ENCODE results near the gene ANXA4. TPM values are rescaled to one million over a fixed set of nuclear protein-coding genes. Genes with fewer than 3 reads are reported as not detected.
"Not testable (repeated sequence)": the region's sequence is repeated elsewhere in the genome, so short reads cannot be mapped to it uniquely, and the experiment has no call there.

ANXA4 gene
- total RNA-seq, 1 donor from 2014 or later, result 15.0 TPM

DNA sequence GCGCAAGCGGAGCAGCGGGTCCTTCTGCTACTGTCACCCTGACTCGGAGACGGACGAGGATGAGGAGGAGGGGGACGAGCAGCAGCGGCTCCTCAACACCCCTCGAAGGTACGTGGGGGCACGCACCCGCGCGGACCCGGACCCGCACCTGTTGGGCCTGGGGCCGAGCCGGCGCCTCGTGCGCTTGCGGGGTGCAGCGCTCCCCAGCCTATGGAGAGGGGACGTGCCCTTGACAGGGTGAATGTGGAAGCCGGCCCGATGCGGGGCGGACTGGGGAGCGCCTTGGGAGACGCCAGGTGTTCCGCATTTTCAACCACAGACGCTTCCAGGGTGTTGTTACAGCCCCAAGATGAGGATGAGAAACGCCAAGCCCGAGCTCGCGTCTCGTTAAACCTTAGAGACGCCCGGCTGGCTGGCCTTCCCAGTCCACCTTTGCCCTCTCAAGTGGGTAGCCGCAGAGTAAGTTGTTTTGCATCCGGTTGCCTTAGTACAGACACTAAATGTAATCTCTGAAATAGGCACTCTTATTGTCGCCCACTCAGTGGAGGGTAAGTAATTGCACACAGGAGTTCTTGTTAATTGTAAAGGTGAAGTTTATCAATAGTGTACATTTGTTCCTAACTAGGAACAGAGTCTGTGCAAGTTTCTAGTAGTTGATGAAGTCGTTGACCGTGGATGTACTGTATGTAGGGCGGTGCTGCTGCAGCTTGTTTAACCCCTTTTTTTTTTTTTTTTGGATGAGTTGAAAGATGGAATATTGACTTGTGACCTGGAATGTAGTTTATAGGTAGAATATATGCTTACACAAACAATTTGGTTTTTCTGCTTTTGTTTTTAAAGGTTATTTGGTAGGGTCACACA lies 88.3 kb downstream of the ANXA4 start:
- Histone ChIP-seq H3K4me3 (ENCODE audit: low read depth, low read length) (peak overlapping the region; percentile 97), H3K36me3 (ENCODE audit: control insufficient read depth, insufficient read depth, low read length) (no peaks in the 10 kb centered on the region), H3K27me3 (ENCODE audit: control insufficient read depth, insufficient read depth, low read length) (no peaks in the 10 kb centered on the region)
- TF ChIP-seq, protein P1, sequence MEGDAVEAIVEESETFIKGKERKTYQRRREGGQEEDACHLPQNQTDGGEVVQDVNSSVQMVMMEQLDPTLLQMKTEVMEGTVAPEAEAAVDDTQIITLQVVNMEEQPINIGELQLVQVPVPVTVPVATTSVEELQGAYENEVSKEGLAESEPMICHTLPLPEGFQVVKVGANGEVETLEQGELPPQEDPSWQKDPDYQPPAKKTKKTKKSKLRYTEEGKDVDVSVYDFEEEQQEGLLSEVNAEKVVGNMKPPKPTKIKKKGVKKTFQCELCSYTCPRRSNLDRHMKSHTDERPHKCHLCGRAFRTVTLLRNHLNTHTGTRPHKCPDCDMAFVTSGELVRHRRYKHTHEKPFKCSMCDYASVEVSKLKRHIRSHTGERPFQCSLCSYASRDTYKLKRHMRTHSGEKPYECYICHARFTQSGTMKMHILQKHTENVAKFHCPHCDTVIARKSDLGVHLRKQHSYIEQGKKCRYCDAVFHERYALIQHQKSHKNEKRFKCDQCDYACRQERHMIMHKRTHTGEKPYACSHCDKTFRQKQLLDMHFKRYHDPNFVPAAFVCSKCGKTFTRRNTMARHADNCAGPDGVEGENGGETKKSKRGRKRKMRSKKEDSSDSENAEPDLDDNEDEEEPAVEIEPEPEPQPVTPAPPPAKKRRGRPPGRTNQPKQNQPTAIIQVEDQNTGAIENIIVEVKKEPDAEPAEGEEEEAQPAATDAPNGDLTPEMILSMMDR (IDR thresholded peaks at IDR 0.05; ENCODE audit: insufficient read depth, low read length, severe bottlenecking), result no peak
- DNase-seq (ENCODE audit: low read depth), result peak; percentile 15
- no peak for FAIRE-seq

DNA sequence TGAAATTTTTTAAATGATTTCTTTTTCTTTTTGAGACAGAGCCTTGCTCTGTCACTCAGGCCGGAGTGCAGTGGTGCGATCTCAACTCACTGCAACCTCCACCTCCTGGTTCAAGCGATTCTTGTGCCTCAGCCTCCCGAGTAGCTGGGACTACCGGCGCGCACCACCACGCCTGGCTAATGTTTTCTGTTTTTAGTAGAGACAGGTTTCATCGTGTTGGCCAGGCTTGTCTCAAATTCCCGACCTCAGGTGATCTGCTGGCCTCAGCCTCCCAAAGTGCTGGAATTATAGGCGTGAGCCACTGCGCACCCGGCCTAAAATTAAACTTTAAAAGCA lies 88.9 kb downstream of the ANXA4 start:
- FAIRE-seq; DNase-seq (ENCODE audit: low read depth); H3K27me3 ChIP-seq (ENCODE audit: control insufficient read depth, insufficient read depth, low read length); H3K36me3 ChIP-seq (ENCODE audit: control insufficient read depth, insufficient read depth, low read length): not testable (repeated sequence)
- peak overlapping the region; percentile 5 for H3K4me3 ChIP-seq (ENCODE audit: low read depth, low read length)

DNA sequence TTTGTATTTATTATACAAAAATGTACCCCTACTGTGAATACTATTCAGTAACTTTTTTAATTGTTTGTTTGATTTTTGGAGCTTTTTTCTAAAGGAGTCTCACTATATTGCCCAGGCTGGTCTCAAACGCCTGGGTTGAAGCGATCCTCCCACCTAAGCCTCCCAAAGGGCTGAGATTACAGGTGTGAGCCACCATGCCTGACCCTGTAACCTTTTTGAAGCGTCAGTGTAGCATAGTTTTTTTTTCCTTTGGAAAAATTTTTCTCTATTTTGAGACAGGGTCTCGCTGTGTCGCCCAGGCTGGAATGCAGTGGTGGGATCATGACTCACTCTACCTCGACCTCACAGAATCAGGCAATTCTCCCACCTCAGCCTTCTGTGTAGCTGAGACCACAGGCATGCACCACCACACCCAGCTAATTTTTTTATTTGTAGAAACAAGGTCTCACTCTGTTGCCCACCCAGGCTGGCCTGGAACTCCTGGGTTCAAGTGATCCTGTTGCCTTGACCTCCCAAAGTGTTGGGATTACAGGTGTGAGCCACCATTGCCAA lies 89.5 kb downstream of the ANXA4 start:
- Histone ChIP-seq H3K4me3 (ENCODE audit: low read depth, low read length) (no peak overlapping the region), H3K27me3 (ENCODE audit: control insufficient read depth, insufficient read depth, low read length) (no peaks in the 10 kb centered on the region), H3K36me3 (ENCODE audit: control insufficient read depth, insufficient read depth, low read length) (no peaks in the 10 kb centered on the region)
- DNase-seq (ENCODE audit: low read depth) (no peak), FAIRE-seq (no peak)
- TF ChIP-seq, protein P1 (IDR thresholded peaks at IDR 0.05; ENCODE audit: insufficient read depth, low read length, severe bottlenecking), result no peak

DNA sequence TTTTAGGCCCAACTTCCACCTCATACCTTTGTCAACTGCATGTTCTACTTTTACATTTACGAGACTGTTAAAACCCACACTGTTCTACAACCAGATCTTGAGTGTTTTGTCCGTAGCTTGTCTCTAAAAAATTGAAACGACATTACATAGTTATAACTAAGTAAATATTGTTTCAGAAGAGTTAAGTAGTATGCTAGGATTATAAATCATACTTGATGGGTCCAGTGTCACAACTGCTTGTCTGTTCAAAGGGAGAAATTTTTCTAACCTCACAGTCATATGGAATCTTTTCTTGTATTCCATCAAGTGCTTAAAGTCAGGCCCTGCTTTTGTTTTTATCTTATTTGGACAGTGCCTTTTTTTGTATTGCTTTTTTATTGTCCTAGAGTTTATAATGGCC lies 91.8 kb downstream of the ANXA4 start:
- Histone ChIP-seq H3K36me3 (ENCODE audit: control insufficient read depth, insufficient read depth, low read length) (no peaks in the 10 kb centered on the region), H3K4me3 (ENCODE audit: low read depth, low read length) (no peak overlapping the region), H3K27me3 (ENCODE audit: control insufficient read depth, insufficient read depth, low read length) (no peaks in the 10 kb centered on the region)
- FAIRE-seq, result no peak
- no peak for DNase-seq (ENCODE audit: low read depth)
- TF ChIP-seq, protein P1 (IDR thresholded peaks at IDR 0.05; ENCODE audit: insufficient read depth, low read length, severe bottlenecking), result no peak

DNA sequence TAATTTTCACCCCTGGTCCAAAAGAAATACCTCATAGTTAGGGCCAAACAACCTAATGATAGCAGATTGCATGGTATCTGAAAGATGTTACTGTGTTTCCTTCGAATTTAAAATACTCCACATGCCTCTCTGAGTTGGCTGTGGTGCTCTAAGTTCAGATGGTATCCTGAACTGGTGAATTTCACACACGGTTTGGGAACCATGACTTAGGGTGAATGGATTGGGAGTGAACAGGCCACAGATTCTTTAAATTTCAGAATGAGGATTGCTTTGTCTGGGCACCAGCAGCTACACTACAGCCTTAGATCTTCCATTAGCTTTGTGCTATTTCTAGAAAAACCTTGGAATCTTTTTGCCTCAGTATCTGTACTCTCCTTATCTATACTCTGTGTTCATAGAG lies 93.7 kb downstream of the ANXA4 start:
- DNase-seq (ENCODE audit: low read depth) (no peak), FAIRE-seq (no peak)
- Histone ChIP-seq H3K27me3 (ENCODE audit: control insufficient read depth, insufficient read depth, low read length) (no peaks in the 10 kb centered on the region), H3K4me3 (ENCODE audit: low read depth, low read length) (no peak overlapping the region), H3K36me3 (ENCODE audit: control insufficient read depth, insufficient read depth, low read length) (no peaks in the 10 kb centered on the region)
- TF ChIP-seq, protein P1 (IDR thresholded peaks at IDR 0.05; ENCODE audit: insufficient read depth, low read length, severe bottlenecking), result no peak

DNA sequence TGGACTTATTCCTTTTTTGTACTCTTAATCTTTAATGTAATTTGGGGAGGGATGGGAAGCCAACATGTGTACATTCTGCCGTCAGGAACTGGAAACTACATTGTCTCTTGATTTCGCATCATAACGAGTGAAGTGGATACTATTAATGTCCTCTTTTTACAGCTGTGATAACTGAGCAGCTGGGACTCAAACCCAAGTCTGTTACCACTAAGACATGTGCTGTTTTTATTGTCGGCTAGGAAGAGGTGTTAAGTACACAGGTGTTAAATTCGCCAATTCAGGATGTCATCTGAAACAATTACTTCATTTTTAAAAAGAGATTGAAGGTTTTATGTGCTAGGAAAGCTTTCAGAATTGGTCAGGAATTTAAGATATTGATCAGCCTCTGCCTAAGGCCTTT lies 94.4 kb downstream of the ANXA4 start:
- FAIRE-seq, result no peak
- Histone ChIP-seq H3K27me3 (ENCODE audit: control insufficient read depth, insufficient read depth, low read length) (no peaks in the 10 kb centered on the region), H3K4me3 (ENCODE audit: low read depth, low read length) (no peak overlapping the region), H3K36me3 (ENCODE audit: control insufficient read depth, insufficient read depth, low read length) (no peaks in the 10 kb centered on the region)
- TF ChIP-seq, protein P1 (IDR thresholded peaks at IDR 0.05; ENCODE audit: insufficient read depth, low read length, severe bottlenecking), result no peak
- DNase-seq (ENCODE audit: low read depth), result no peak
